GM23338 (cell line): ENCODE data around the gene KCNK3. TPM values are rescaled to one million over a fixed set of nuclear protein-coding genes. Genes with fewer than 3 reads are reported as not detected.

Experiments
- ATAC-seq: fragments of 200-7000 bp; cut with Tn5 transposase; 3 replicates; pipeline ENCODE4 v1.9.1; 2020
- DNase-seq: peaks from one replicate; pipeline ENCODE4 v3.0.0-alpha.2; 2015; ENCODE audit warnings: low spot score
- H2AFZ ChIP-seq: fragments of 200-600 bp; sonication (generic); 2 replicates; pipeline ENCODE4 v1.8.0; 2016; ENCODE audit warnings: antibody characterized with exemption, mild to moderate bottlenecking, moderate library complexity
- H3F3A ChIP-seq: fragments of 200-600 bp; sonication (generic); replicated peaks from 2 replicates; pipeline ENCODE4 v1.8.0; 2017; ENCODE audit warnings: antibody characterized with exemption, mixed run types, low read depth
- H3K27ac ChIP-seq: fragments of 200-600 bp; sonication (generic); 2 replicates; pipeline ENCODE4 v1.6.1; 2016; ENCODE audit warnings: low read depth
- H3K27me3 ChIP-seq: fragments of 200-600 bp; sonication (generic); 2 replicates; pipeline ENCODE4 v1.8.0; 2016; ENCODE audit warnings: mild to moderate bottlenecking, mixed run types, moderate library complexity; ENCODE audit not compliant: insufficient read depth
- H3K36me3 ChIP-seq: fragments of 200-600 bp; sonication (generic); 2 replicates; pipeline ENCODE4 v1.8.0; 2016; ENCODE audit warnings: mild to moderate bottlenecking; ENCODE audit not compliant: insufficient read depth
- H3K4me1 ChIP-seq: fragments of 200-600 bp; sonication (generic); 2 replicates; pipeline ENCODE4 v1.8.0; 2016; ENCODE audit warnings: mild to moderate bottlenecking, moderate library complexity; ENCODE audit not compliant: insufficient read depth
- H3K4me2 ChIP-seq: fragments of 200-600 bp; sonication (generic); 2 replicates; pipeline ENCODE4 v1.7.1; 2017; ENCODE audit warnings: mixed run types
- H3K4me3 ChIP-seq: fragments of 200-600 bp; sonication (generic); 2 replicates; pipeline ENCODE4 v1.6.1; 2016; ENCODE audit warnings: mixed run types
- H3K79me2 ChIP-seq: fragments of 200-600 bp; sonication (generic); replicated peaks from 2 replicates; pipeline ENCODE4 v1.8.0; 2017; ENCODE audit warnings: mild to moderate bottlenecking; ENCODE audit not compliant: insufficient read depth
- H3K9me2 ChIP-seq: fragments of 200-600 bp; sonication (generic); 2 replicates; pipeline ENCODE4 v1.8.0; 2017; ENCODE audit not compliant: insufficient read depth
- H4K20me1 ChIP-seq: fragments of 200-600 bp; sonication (generic); replicated peaks from 2 replicates; pipeline ENCODE4 v1.8.0; 2017; ENCODE audit warnings: mild to moderate bottlenecking; ENCODE audit not compliant: insufficient read depth
- H3K27ac Mint-ChIP-seq: 2 replicates; pipeline ENCODE4 v1.8.0; 2020; ENCODE audit warnings: inconsistent platforms, mild to moderate bottlenecking, moderate library complexity, mixed read lengths
- H3K27me3 Mint-ChIP-seq: 3 replicates; pipeline ENCODE4 v1.8.0; 2022; ENCODE audit warnings: low read depth, mild to moderate bottlenecking, moderate library complexity, mixed read lengths, inconsistent platforms; ENCODE audit not compliant: insufficient read depth, poor library complexity
- H3K36me3 Mint-ChIP-seq: 3 replicates; pipeline ENCODE4 v1.8.0; 2021; ENCODE audit warnings: low read depth, mild to moderate bottlenecking, inconsistent platforms, moderate library complexity, mixed read lengths
- H3K4me1 Mint-ChIP-seq: 3 replicates; pipeline ENCODE4 v1.8.0; 2020; ENCODE audit warnings: mild to moderate bottlenecking, inconsistent platforms, mixed read lengths
- H3K4me3 Mint-ChIP-seq: 3 replicates; pipeline ENCODE4 v1.8.0; 2021; ENCODE audit warnings: moderate library complexity, mild to moderate bottlenecking, inconsistent platforms, mixed read lengths
- H3K9me3 Mint-ChIP-seq: 3 replicates; pipeline ENCODE4 v1.8.0; 2020; ENCODE audit warnings: moderate library complexity, mild to moderate bottlenecking, inconsistent platforms, mixed read lengths
- CREB1 ChIP-seq: fragments of 250-450 bp; sonication (Bioruptor Pico); IDR thresholded peaks from 2 replicates; pipeline ENCODE4 v1.5.0; 2020; ENCODE audit warnings: low read depth, mild to moderate bottlenecking, moderate library complexity
- ETS1 ChIP-seq: IDR thresholded peaks from 2 replicates; pipeline ENCODE4 v1.6.1; 2016; ENCODE audit warnings: antibody characterized with exemption
- EZH2 ChIP-seq: fragments of 200-600 bp; sonication (generic); IDR thresholded peaks from one replicate; pipeline ENCODE4 v1.8.0; 2017; ENCODE audit warnings: antibody characterized with exemption, mild to moderate bottlenecking, low read depth; ENCODE audit not compliant: unreplicated experiment
- POLR2AphosphoS5 ChIP-seq: IDR thresholded peaks from 2 replicates; pipeline ENCODE4 v1.6.1; 2016; ENCODE audit warnings: antibody characterized with exemption, low read depth
- STAT1 ChIP-seq: IDR thresholded peaks from one replicate; pipeline ENCODE4 v1.6.1; 2016; ENCODE audit warnings: antibody characterized with exemption; ENCODE audit not compliant: unreplicated experiment
- ZNF114 ChIP-seq: fragments of 250-450 bp; sonication (Bioruptor Pico); IDR thresholded peaks from 2 replicates; pipeline ENCODE4 v1.5.0; 2020; ENCODE audit warnings: mild to moderate bottlenecking, moderate library complexity
- polyA plus RNA-seq: library from polyadenylated mRNA; unstranded; fragments of >200 nt; fragmentation: Nextera tagmentation; extraction: Ambion mirVana; gene quantifications from 2 replicates; pipeline ENCODE4 v1.2.1, GENCODE V29; 2016
- total RNA-seq: library from RNA; depleted of rRNA; stranded (reverse); fragments of >200 nt; shearing (Covaris generic); gene quantifications from 2 replicates; pipeline ENCODE4 v1.2.3, GENCODE V29; 2014
- TF ChIP-seq, protein P1 (sequence below): fragments of 250-450 bp; sonication (Bioruptor Pico); IDR thresholded peaks from 2 replicates; pipeline ENCODE4 v1.5.0; 2020; ENCODE audit warnings: mild to moderate bottlenecking, moderate library complexity

KCNK3 gene
- total and polyA plus RNA-seq, 2 experiments from 2014 or later: not detected

DNA sequence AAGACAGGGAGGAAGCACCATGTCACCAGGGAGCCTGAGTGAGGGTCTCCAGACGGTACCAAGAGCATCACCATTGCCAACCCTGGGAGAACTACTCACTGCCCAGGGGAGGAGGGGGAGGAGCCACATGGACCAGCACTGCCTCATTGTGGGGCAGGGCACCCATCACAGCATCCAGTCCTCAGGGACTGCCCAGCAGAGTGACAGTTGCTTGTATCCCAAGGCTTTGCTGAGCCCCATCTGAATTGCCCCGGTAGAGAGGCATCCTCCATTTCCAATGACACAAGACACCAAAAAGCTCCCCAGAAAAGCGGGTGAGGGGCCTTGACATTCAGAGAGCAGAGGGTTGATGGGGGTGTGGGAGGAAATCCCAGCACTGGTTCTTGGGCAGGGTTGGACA is 44.5 kb upstream of the KCNK3 start (continued):
- TF ChIP-seq, protein P1, sequence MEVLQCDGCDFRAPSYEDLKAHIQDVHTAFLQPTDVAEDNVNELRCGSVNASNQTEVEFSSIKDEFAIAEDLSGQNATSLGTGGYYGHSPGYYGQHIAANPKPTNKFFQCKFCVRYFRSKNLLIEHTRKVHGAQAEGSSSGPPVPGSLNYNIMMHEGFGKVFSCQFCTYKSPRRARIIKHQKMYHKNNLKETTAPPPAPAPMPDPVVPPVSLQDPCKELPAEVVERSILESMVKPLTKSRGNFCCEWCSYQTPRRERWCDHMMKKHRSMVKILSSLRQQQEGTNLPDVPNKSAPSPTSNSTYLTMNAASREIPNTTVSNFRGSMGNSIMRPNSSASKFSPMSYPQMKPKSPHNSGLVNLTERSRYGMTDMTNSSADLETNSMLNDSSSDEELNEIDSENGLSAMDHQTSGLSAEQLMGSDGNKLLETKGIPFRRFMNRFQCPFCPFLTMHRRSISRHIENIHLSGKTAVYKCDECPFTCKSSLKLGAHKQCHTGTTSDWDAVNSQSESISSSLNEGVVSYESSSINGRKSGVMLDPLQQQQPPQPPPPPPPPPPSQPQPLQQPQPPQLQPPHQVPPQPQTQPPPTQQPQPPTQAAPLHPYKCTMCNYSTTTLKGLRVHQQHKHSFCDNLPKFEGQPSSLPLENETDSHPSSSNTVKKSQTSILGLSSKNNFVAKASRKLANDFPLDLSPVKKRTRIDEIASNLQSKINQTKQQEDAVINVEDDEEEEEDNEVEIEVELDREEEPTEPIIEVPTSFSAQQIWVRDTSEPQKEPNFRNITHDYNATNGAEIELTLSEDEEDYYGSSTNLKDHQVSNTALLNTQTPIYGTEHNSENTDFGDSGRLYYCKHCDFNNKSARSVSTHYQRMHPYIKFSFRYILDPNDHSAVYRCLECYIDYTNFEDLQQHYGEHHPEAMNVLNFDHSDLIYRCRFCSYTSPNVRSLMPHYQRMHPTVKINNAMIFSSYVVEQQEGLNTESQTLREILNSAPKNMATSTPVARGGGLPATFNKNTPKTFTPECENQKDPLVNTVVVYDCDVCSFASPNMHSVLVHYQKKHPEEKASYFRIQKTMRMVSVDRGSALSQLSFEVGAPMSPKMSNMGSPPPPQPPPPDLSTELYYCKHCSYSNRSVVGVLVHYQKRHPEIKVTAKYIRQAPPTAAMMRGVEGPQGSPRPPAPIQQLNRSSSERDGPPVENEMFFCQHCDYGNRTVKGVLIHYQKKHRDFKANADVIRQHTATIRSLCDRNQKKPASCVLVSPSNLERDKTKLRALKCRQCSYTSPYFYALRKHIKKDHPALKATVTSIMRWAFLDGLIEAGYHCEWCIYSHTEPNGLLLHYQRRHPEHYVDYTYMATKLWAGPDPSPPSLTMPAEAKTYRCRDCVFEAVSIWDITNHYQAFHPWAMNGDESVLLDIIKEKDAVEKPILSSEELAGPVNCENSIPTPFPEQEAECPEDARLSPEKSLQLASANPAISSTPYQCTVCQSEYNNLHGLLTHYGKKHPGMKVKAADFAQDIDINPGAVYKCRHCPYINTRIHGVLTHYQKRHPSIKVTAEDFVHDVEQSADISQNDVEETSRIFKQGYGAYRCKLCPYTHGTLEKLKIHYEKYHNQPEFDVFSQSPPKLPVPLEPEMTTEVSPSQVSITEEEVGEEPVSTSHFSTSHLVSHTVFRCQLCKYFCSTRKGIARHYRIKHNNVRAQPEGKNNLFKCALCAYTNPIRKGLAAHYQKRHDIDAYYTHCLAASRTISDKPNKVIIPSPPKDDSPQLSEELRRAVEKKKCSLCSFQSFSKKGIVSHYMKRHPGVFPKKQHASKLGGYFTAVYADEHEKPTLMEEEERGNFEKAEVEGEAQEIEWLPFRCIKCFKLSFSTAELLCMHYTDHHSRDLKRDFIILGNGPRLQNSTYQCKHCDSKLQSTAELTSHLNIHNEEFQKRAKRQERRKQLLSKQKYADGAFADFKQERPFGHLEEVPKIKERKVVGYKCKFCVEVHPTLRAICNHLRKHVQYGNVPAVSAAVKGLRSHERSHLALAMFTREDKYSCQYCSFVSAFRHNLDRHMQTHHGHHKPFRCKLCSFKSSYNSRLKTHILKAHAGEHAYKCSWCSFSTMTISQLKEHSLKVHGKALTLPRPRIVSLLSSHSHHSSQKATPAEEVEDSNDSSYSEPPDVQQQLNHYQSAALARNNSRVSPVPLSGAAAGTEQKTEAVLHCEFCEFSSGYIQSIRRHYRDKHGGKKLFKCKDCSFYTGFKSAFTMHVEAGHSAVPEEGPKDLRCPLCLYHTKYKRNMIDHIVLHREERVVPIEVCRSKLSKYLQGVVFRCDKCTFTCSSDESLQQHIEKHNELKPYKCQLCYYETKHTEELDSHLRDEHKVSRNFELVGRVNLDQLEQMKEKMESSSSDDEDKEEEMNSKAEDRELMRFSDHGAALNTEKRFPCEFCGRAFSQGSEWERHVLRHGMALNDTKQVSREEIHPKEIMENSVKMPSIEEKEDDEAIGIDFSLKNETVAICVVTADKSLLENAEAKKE: no peak
- no peak for TF ChIP-seq CREB1

DNA sequence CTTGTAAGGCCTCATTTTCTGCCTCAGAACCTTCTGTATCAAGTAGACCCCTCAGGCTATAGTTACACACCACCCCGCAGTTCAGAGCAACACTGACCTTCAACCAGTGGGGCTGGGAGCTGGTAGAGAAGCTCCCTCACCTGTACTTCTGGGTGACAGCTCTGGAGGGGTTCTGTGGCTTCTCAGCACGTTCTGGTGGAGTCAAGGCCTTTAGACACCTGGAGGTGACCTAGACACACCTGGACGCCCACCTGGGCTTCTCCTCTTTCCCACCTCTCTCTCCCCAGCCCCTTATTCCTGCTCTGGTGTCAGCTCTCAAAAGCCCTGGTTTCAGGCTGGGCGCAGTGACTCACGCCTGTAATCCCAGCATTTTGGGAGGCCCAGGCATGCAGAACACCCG is 44.0 kb upstream of the KCNK3 start:
- no peak for ATAC-seq

More for the DNA sequence above, 44.0 kb upstream of the KCNK3 start:
- H3K4me3 Mint-ChIP-seq: no peak overlapping the region
- no peaks in the 10 kb centered on the region for H3K9me3 Mint-ChIP-seq
- Histone ChIP-seq H3K4me1 (no peaks in the 10 kb centered on the region; the same call in 1 of the 2 replicates), H4K20me1 (no peaks in the 10 kb centered on the region), H3K4me3 (no peak overlapping the region), H3K36me3 (no peaks in the 10 kb centered on the region), H3K4me2 (no peak overlapping the region), H2AFZ (no peak overlapping the region), H3F3A (no peaks in the 10 kb centered on the region), H3K9me2 (no peaks in the 10 kb centered on the region), H3K79me2 (no peaks in the 10 kb centered on the region), H3K27me3 (no peaks in the 10 kb centered on the region), H3K27ac (no peak overlapping the region)
- H3K27me3 Mint-ChIP-seq: peaks cover 17% of the 10 kb centered on the region
- H3K27ac Mint-ChIP-seq: no peak overlapping the region
- peaks cover 12% of the 10 kb centered on the region for H3K4me1 Mint-ChIP-seq
- H3K36me3 Mint-ChIP-seq: no peaks in the 10 kb centered on the region
- TF ChIP-seq STAT1 (no peak), EZH2 (no peak), ZNF114 (CRISPR knock-in tag) (no peak), POLR2AphosphoS5 (no peak), ETS1 (no peak)
- DNase-seq: no peak
